DOHH2 (cell line): Measurements from ENCODE around the gene COPE.
A peak's percentile ranks its signal among the peaks of the same experiment; 100 is the strongest.

Source experiments
- H3F3A ChIP-seq: fragments of 200-600 bp; sonication (generic), shearing (Covaris generic); 2 replicates; pipeline ENCODE4 v1.6.0; 2016; ENCODE audit warnings: antibody characterized with exemption, mild to moderate bottlenecking; ENCODE audit not compliant: control insufficient read depth, insufficient read depth
- H3K27ac ChIP-seq: fragments of 200-600 bp; sonication (generic); 2 replicates; pipeline ENCODE4 v1.5.1; 2014; ENCODE audit warnings: low read depth, mild to moderate bottlenecking, low read length, moderate library complexity
- H3K27me3 ChIP-seq: fragments of 200-600 bp; sonication (generic); 2 replicates; pipeline ENCODE4 v1.6.1; 2014; ENCODE audit warnings: mild to moderate bottlenecking, low read length, mixed read lengths; ENCODE audit not compliant: control insufficient read depth
- H3K36me3 ChIP-seq: fragments of 200-600 bp; sonication (generic); 2 replicates; pipeline ENCODE4 v1.6.1; 2014; ENCODE audit warnings: mild to moderate bottlenecking, low read length, moderate library complexity, mixed read lengths; ENCODE audit not compliant: control insufficient read depth
- H3K4me1 ChIP-seq: fragments of 200-600 bp; sonication (generic); 2 replicates; pipeline ENCODE4 v1.6.1; 2014; ENCODE audit warnings: mild to moderate bottlenecking, low read length, mixed read lengths; ENCODE audit not compliant: control insufficient read depth
- H3K4me2 ChIP-seq: fragments of 200-600 bp; sonication (generic); 2 replicates; pipeline ENCODE4 v1.6.0; 2014; ENCODE audit warnings: mild to moderate bottlenecking, low read length, moderate library complexity
- H3K4me3 ChIP-seq: fragments of 200-600 bp; sonication (generic); 2 replicates; pipeline ENCODE4 v1.5.1; 2014; ENCODE audit warnings: mild to moderate bottlenecking, low read length, mixed read lengths
- H3K79me2 ChIP-seq: fragments of 200-600 bp; sonication (generic); 2 replicates; pipeline ENCODE4 v1.6.1; 2014; ENCODE audit warnings: mild to moderate bottlenecking, low read length, mixed read lengths; ENCODE audit not compliant: control insufficient read depth
- H3K9me2 ChIP-seq: fragments of 200-600 bp; sonication (generic); replicated peaks from 2 replicates; pipeline ENCODE4 v1.6.1; 2014; ENCODE audit warnings: mild to moderate bottlenecking, low read length, mixed read lengths; ENCODE audit not compliant: control insufficient read depth
- H3K9me3 ChIP-seq: fragments of 200-600 bp; sonication (generic); 2 replicates; pipeline ENCODE4 v1.6.1; 2014; ENCODE audit warnings: antibody characterized with exemption, low read length, mixed read lengths; ENCODE audit not compliant: control insufficient read depth, insufficient read depth
- H4K20me1 ChIP-seq: fragments of 200-600 bp; sonication (generic); 2 replicates; pipeline ENCODE4 v1.6.0; 2014; ENCODE audit warnings: low read depth, mild to moderate bottlenecking, antibody characterized with exemption, low read length, moderate library complexity; ENCODE audit not compliant: control insufficient read depth, insufficient read depth
- CTCF ChIP-seq: fragments of 200-600 bp; sonication (generic); IDR thresholded peaks from one replicate; pipeline ENCODE4 v1.5.1; 2014; ENCODE audit warnings: antibody characterized with exemption, mild to moderate bottlenecking, low read depth, low read length; ENCODE audit not compliant: poor library complexity, severe bottlenecking
- EZH2phosphoT487 ChIP-seq: fragments of 200-600 bp; sonication (generic); IDR thresholded peaks from 2 replicates; pipeline ENCODE4 v1.6.1; 2017; ENCODE audit warnings: borderline replicate concordance, mild to moderate bottlenecking, antibody characterized with exemption, low read length, moderate library complexity, mixed read lengths

COPE gene

GRCh38 chr19:18858906-18859646, 60.1 kb downstream of the COPE start:
- no peaks in the 10 kb centered on the region for H3K4me1 ChIP-seq
- H3K79me2 ChIP-seq, result peaks cover 15% of the 10 kb centered on the region
- no peak overlapping the region for H3K4me2 ChIP-seq
- H3K9me3 ChIP-seq, result no peaks in the 10 kb centered on the region
- peaks cover 99% of the 10 kb centered on the region for H3K36me3 ChIP-seq
- H3K4me3 ChIP-seq, result no peak overlapping the region
- H3K9me2 ChIP-seq, result no peaks in the 10 kb centered on the region
- H4K20me1 ChIP-seq, result 0 out of 2 replicates have a peak, but pooled peaks cover 3% of the 10 kb centered on the region
- no peak for TF ChIP-seq EZH2phosphoT487
- no peak overlapping the region for H3K27ac ChIP-seq
- H3F3A ChIP-seq, result no peaks in the 10 kb centered on the region
- H3K27me3 ChIP-seq, result no peaks in the 10 kb centered on the region

GRCh38 chr19:18857223-18857622, 62.0 kb downstream of the COPE start:
- peaks cover 28% of the 10 kb centered on the region for H3K79me2 ChIP-seq
- TF ChIP-seq CTCF (no peak), EZH2phosphoT487 (no peak)
- H3K9me3 ChIP-seq, result no peaks in the 10 kb centered on the region
- H4K20me1 ChIP-seq, result no peaks in the 10 kb centered on the region
- no peak overlapping the region for H3K4me2 ChIP-seq
- no peak overlapping the region for H3K4me3 ChIP-seq
- H3K9me2 ChIP-seq, result no peaks in the 10 kb centered on the region
- H3K4me1 ChIP-seq, result no peaks in the 10 kb centered on the region
- no peak overlapping the region for H3K27ac ChIP-seq
- H3K36me3 ChIP-seq, result peaks cover 98% of the 10 kb centered on the region
- H3F3A ChIP-seq, result no peaks in the 10 kb centered on the region
- no peaks in the 10 kb centered on the region for H3K27me3 ChIP-seq

GRCh38 chr19:18856385-18857126, 62.6 kb downstream of the COPE start:
- no peak overlapping the region for H3K27ac ChIP-seq
- H4K20me1 ChIP-seq, result no peaks in the 10 kb centered on the region
- TF ChIP-seq CTCF (peak; percentile 27), EZH2phosphoT487 (no peak)

More at GRCh38 chr19:18856385-18857126, 62.6 kb downstream of the COPE start:
- Histone ChIP-seq H3K9me2 (no peaks in the 10 kb centered on the region), H3K9me3 (no peaks in the 10 kb centered on the region), H3K36me3 (peaks cover 98% of the 10 kb centered on the region), H3K4me3 (no peak overlapping the region), H3K27me3 (no peaks in the 10 kb centered on the region), H3K4me2 (no peak overlapping the region), H3K4me1 (no peaks in the 10 kb centered on the region), H3K79me2 (peaks cover 32% of the 10 kb centered on the region), H3F3A (no peaks in the 10 kb centered on the region)
